ENCODE results near the gene N4BP3. TPM values are rescaled to one million over a fixed set of nuclear protein-coding genes. Genes with fewer than 3 reads are reported as not detected.

Gene N4BP3
- total RNA-seq, 2 experiments from 2014 or later: 1.3 to 1.5 TPM

- no peak for DNase-seq
- CTCF ChIA-PET: interaction anchor here (0.6 to 4.7 kb wide), 7 partner anchors 8 to 73 kb away, joined by 3 to 16 read pairs (median 3); partner anchors contain the start of gene RMND5B
- Mint-ChIP-seq H3K4me1 (peaks cover 50% of the 10 kb centered on the region), H3K36me3 (ENCODE audit: low read depth) (peaks cover 51% of the 10 kb centered on the region), H3K27ac (peak overlapping the region; percentile 28), H3K27me3 (no peaks in the 10 kb centered on the region), H3K4me3 (no peak overlapping the region), H3K9me3 (no peaks in the 10 kb centered on the region)
- POLR2A ChIA-PET: no interaction called here
Measured at GRCh38 chr5:178149199-178149932, 36.0 kb downstream of the N4BP3 start.

GRCh38 chr5:178150977-178151734 is 37.8 kb downstream of the N4BP3 start:
- Mint-ChIP-seq H3K36me3 (ENCODE audit: low read depth) (peaks cover 45% of the 10 kb centered on the region), H3K27me3 (no peaks in the 10 kb centered on the region), H3K4me1 (peaks cover 50% of the 10 kb centered on the region), H3K4me3 (peak overlapping the region; percentile 43), H3K27ac (peak overlapping the region; percentile 58), H3K9me3 (no peaks in the 10 kb centered on the region)
- DNase-seq: no peak
- ChIA-PET POLR2A (interaction anchor here (0.5 kb wide), 1 partner anchor 20 kb away, joined by 3 read pairs; the partner anchor contains the start of gene RMND5B), CTCF (interaction anchor here (4.7 kb wide), 1 partner anchor 75 kb away, joined by 16 read pairs; no protein-coding TSS in a partner anchor)

- Mint-ChIP-seq H3K36me3 (ENCODE audit: low read depth) (peaks cover 38% of the 10 kb centered on the region), H3K4me3 (peak overlapping the region; percentile 94), H3K27me3 (no peaks in the 10 kb centered on the region), H3K27ac (peak overlapping the region; percentile 92), H3K4me1 (peaks cover 50% of the 10 kb centered on the region), H3K9me3 (no peaks in the 10 kb centered on the region)
- POLR2A ChIA-PET: interaction anchor here (0.6 kb wide), 2 partner anchors 76 to 689 kb away, joined by 3 read pairs; no protein-coding TSS in a partner anchor
- CTCF ChIA-PET: interaction anchor here (0.9 to 4.7 kb wide), 7 partner anchors 9 to 77 kb away, joined by 3 to 16 read pairs (median 5); no protein-coding TSS in a partner anchor
- DNase-seq: no peak
Measured at GRCh38 chr5:178152491-178153444, 39.4 kb downstream of the N4BP3 start.

- peak; percentile 98 for DNase-seq
- H3K9me3 Mint-ChIP-seq: no peaks in the 10 kb centered on the region
- peaks cover 29% of the 10 kb centered on the region for H3K36me3 Mint-ChIP-seq (ENCODE audit: low read depth)
- H3K27me3 Mint-ChIP-seq: no peaks in the 10 kb centered on the region
- peak within 1 kb of the TSS; percentile 94 for H3K4me3 Mint-ChIP-seq
- H3K4me1 Mint-ChIP-seq: peaks cover 46% of the 10 kb centered on the region
- peak within 1 kb of the TSS; percentile 92 for H3K27ac Mint-ChIP-seq
- POLR2A ChIA-PET: interaction anchor here (0.6 to 0.8 kb wide), 3 partner anchors 11 to 690 kb away, joined by 3 read pairs; no protein-coding TSS in a partner anchor
- CTCF ChIA-PET: interaction anchor here (0.9 to 2.5 kb wide), 5 partner anchors 10 to 78 kb away, joined by 3 to 8 read pairs (median 5); no protein-coding TSS in a partner anchor
Measured at GRCh38 chr5:178153530-178154340, 40.4 kb downstream of the N4BP3 start, which contains the start of gene NHP2. Gene NHP2 (minus strand): TSS chr5:178153885. CDS start chr5:178153817, 68 bp downstream.

GRCh38 chr5:178155065-178155464 is 41.7 kb downstream of the N4BP3 start:
- H3K9me3 Mint-ChIP-seq: no peaks in the 10 kb centered on the region
- H3K4me1 Mint-ChIP-seq: peaks cover 33% of the 10 kb centered on the region
- no peak overlapping the region for H3K27ac Mint-ChIP-seq
- peaks cover 21% of the 10 kb centered on the region for H3K36me3 Mint-ChIP-seq (ENCODE audit: low read depth)
- DNase-seq: no peak
- ChIA-PET CTCF (interaction anchor here (0.6 to 4.6 kb wide), 2 partner anchors 79 to 187 kb away, joined by 3 to 25 read pairs; no protein-coding TSS in a partner anchor), POLR2A (interaction anchor here (0.7 kb wide), 1 partner anchor 684 kb away, joined by 4 read pairs; no protein-coding TSS in a partner anchor)
- no peaks in the 10 kb centered on the region for H3K27me3 Mint-ChIP-seq
- no peak overlapping the region for H3K4me3 Mint-ChIP-seq

- Mint-ChIP-seq H3K4me1 (peaks cover 10% of the 10 kb centered on the region), H3K36me3 (ENCODE audit: low read depth) (no peaks in the 10 kb centered on the region), H3K9me3 (no peaks in the 10 kb centered on the region), H3K4me3 (no peak overlapping the region), H3K27me3 (peaks cover 15% of the 10 kb centered on the region), H3K27ac (no peak overlapping the region)
- DNase-seq: no peak
- ChIA-PET CTCF (interaction anchor here (1.0 kb wide), 1 partner anchor 10 kb away, joined by 3 read pairs; no protein-coding TSS in a partner anchor), POLR2A (no interaction called here)
Measured at GRCh38 chr5:178160176-178160575, 46.8 kb downstream of the N4BP3 start.

- H3K27ac Mint-ChIP-seq: no peak overlapping the region
- peaks cover 23% of the 10 kb centered on the region for H3K27me3 Mint-ChIP-seq
- no peaks in the 10 kb centered on the region for H3K9me3 Mint-ChIP-seq
- no peak for DNase-seq
- no peak overlapping the region for H3K4me3 Mint-ChIP-seq
- no peaks in the 10 kb centered on the region for H3K36me3 Mint-ChIP-seq (ENCODE audit: low read depth)
- peaks cover 10% of the 10 kb centered on the region for H3K4me1 Mint-ChIP-seq
- CTCF ChIA-PET: interaction anchor here (1.7 kb wide), 1 partner anchor 87 kb away, joined by 11 read pairs; no protein-coding TSS in a partner anchor
- POLR2A ChIA-PET: no interaction called here
Measured at GRCh38 chr5:178162481-178162880, 49.1 kb downstream of the N4BP3 start.

GRCh38 chr5:178163772-178164735 is 50.7 kb downstream of the N4BP3 start:
- Mint-ChIP-seq H3K27ac (no peak overlapping the region), H3K4me3 (no peak overlapping the region), H3K27me3 (peaks cover 23% of the 10 kb centered on the region), H3K4me1 (peaks cover 10% of the 10 kb centered on the region), H3K9me3 (no peaks in the 10 kb centered on the region), H3K36me3 (ENCODE audit: low read depth) (no peaks in the 10 kb centered on the region)
- POLR2A ChIA-PET: no interaction called here
- peak; percentile 92 for DNase-seq
- CTCF ChIA-PET: interaction anchor here (0.6 to 1.4 kb wide), 4 partner anchors 11 to 89 kb away, joined by 3 to 4 read pairs (median 3); partner anchors contain the start of gene NHP2

- DNase-seq: no peak
- CTCF ChIA-PET: interaction anchor here (2.1 kb wide), 1 partner anchor 90 kb away, joined by 10 read pairs; no protein-coding TSS in a partner anchor
- no peak overlapping the region for H3K4me3 Mint-ChIP-seq
- H3K27ac Mint-ChIP-seq: no peak overlapping the region
- no peaks in the 10 kb centered on the region for H3K9me3 Mint-ChIP-seq
- H3K27me3 Mint-ChIP-seq: peaks cover 26% of the 10 kb centered on the region
- POLR2A ChIA-PET: interaction anchor here (0.6 kb wide), 1 partner anchor 549 kb away, joined by 4 read pairs; no protein-coding TSS in a partner anchor
- peaks cover 10% of the 10 kb centered on the region for H3K4me1 Mint-ChIP-seq
- H3K36me3 Mint-ChIP-seq (ENCODE audit: low read depth): no peaks in the 10 kb centered on the region
Measured at GRCh38 chr5:178165581-178165980, 52.2 kb downstream of the N4BP3 start.

- ChIA-PET CTCF (no interaction called here), POLR2A (no interaction called here)
- H3K27me3 Mint-ChIP-seq: peaks cover 7% of the 10 kb centered on the region
- no peak overlapping the region for H3K4me3 Mint-ChIP-seq
- no peaks in the 10 kb centered on the region for H3K4me1 Mint-ChIP-seq
- no peaks in the 10 kb centered on the region for H3K9me3 Mint-ChIP-seq
- H3K27ac Mint-ChIP-seq: no peak overlapping the region
- no peaks in the 10 kb centered on the region for H3K36me3 Mint-ChIP-seq (ENCODE audit: low read depth)
- DNase-seq: no peak
Measured at GRCh38 chr5:178170455-178170854, 57.1 kb downstream of the N4BP3 start.

All from activated CD4-positive, alpha-beta T cell treated with anti-CD3 and anti-CD28 coated beads, Interleukin-2, amount 10 ng/mL, durations not matched to agents 7 days and 5 days (primary cell).